Nephron progenitor cell (in vitro differentiated cells): ENCODE measurements around the gene TERT.
"Not testable (repeated sequence)": the region's sequence is repeated elsewhere in the genome, so short reads cannot be mapped to it uniquely, and the experiment has no call there.

Experiments
- DNase-seq: peaks from one replicate; pipeline ENCODE4 v3.0.0; 2021
- H3K27ac Mint-ChIP-seq: 2 replicates; pipeline ENCODE4 v1.8.0; 2021; ENCODE audit warnings: mild to moderate bottlenecking, moderate library complexity, mixed read lengths
- H3K27me3 Mint-ChIP-seq: 2 replicates; pipeline ENCODE4 v1.8.0; 2021; ENCODE audit warnings: mild to moderate bottlenecking, low read depth, mixed read lengths; ENCODE audit not compliant: poor library complexity
- H3K36me3 Mint-ChIP-seq: 2 replicates; pipeline ENCODE4 v1.8.0; 2021; ENCODE audit warnings: low read depth, mixed read lengths
- H3K4me1 Mint-ChIP-seq: 2 replicates; pipeline ENCODE4 v1.8.0; 2021; ENCODE audit warnings: mixed read lengths
- H3K4me3 Mint-ChIP-seq: 2 replicates; pipeline ENCODE4 v1.8.0; 2021; ENCODE audit warnings: mild to moderate bottlenecking, moderate library complexity, mixed read lengths
- H3K9me3 Mint-ChIP-seq: 2 replicates; pipeline ENCODE4 v1.8.0; 2021; ENCODE audit warnings: mild to moderate bottlenecking, moderate library complexity, mixed read lengths
- CTCF ChIP-seq: fragments of 200-600 bp; sonication (generic); IDR thresholded peaks from 2 replicates; pipeline ENCODE4 v1.5.0; 2021; ENCODE audit warnings: antibody characterized with exemption

TERT gene

GRCh38 chr5:1292846-1293415 is 1.9 kb downstream of the TERT start:
- Mint-ChIP-seq H3K36me3 (peaks cover 10% of the 10 kb centered on the region), H3K4me3 (no peak overlapping the region), H3K9me3 (peaks cover 5% of the 10 kb centered on the region), H3K4me1 (peaks cover 5% of the 10 kb centered on the region), H3K27me3 (peaks cover 51% of the 10 kb centered on the region), H3K27ac (no peak overlapping the region)
- TF ChIP-seq CTCF = no peak
- no peak for DNase-seq

GRCh38 chr5:1292139-1292538 is 2.7 kb downstream of the TERT start:
- Mint-ChIP-seq H3K4me3 (no peak overlapping the region), H3K36me3 (peaks cover 17% of the 10 kb centered on the region), H3K27ac (no peak overlapping the region), H3K9me3 (peaks cover 10% of the 10 kb centered on the region), H3K4me1 (peaks cover 5% of the 10 kb centered on the region), H3K27me3 (peaks cover 46% of the 10 kb centered on the region)
- TF ChIP-seq CTCF = no peak
- DNase-seq = no peak

GRCh38 chr5:1291611-1292080 is 3.2 kb downstream of the TERT start:
- H3K9me3 Mint-ChIP-seq = peaks cover 13% of the 10 kb centered on the region
- H3K36me3 Mint-ChIP-seq = peaks cover 21% of the 10 kb centered on the region
- DNase-seq = no peak
- H3K4me3 Mint-ChIP-seq = no peak overlapping the region
- H3K27me3 Mint-ChIP-seq = peaks cover 41% of the 10 kb centered on the region
- TF ChIP-seq CTCF = no peak
- H3K4me1 Mint-ChIP-seq = peaks cover 9% of the 10 kb centered on the region
- H3K27ac Mint-ChIP-seq = no peak overlapping the region

- not testable (repeated sequence) for H3K4me3 Mint-ChIP-seq, H3K27ac Mint-ChIP-seq, DNase-seq, H3K4me1 Mint-ChIP-seq
- Mint-ChIP-seq H3K27me3 (peaks cover 34% of the 10 kb centered on the region), H3K36me3 (peaks cover 27% of the 10 kb centered on the region), H3K9me3 (peaks cover 14% of the 10 kb centered on the region)
Measured at GRCh38 chr5:1290956-1291355, 3.9 kb downstream of the TERT start.

DNA sequence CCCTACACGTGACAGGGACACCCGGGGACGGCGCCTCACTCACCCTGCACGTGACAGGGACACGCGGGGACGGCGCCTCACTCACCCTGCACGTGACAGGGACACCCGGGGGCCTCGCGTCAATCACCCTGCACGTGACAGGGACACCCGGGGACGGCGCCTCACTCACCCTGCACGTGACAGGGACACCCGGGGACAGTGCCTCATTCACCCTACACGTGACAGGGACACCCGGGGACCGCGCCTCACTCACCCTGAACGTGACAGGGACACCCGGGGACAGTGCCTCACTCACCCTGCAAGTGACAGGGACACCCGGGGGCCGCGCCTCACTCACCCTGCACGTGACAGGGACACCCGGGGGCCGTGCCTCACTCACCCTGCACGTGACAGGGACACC is 5.3 kb downstream of the TERT start:
- Mint-ChIP-seq H3K9me3 (peaks cover 14% of the 10 kb centered on the region), H3K27me3 (peaks cover 26% of the 10 kb centered on the region), H3K36me3 (peaks cover 28% of the 10 kb centered on the region)
- DNase-seq, H3K27ac Mint-ChIP-seq, H3K4me3 Mint-ChIP-seq, H3K4me1 Mint-ChIP-seq: not testable (repeated sequence)

GRCh38 chr5:1288439-1289335 is 6.2 kb downstream of the TERT start:
- no peak for DNase-seq
- Mint-ChIP-seq H3K27ac (no peak overlapping the region), H3K9me3 (peaks cover 14% of the 10 kb centered on the region), H3K36me3 (peaks cover 28% of the 10 kb centered on the region), H3K4me3 (no peak overlapping the region), H3K4me1 (peaks cover 5% of the 10 kb centered on the region), H3K27me3 (peaks cover 24% of the 10 kb centered on the region)
- TF ChIP-seq CTCF = no peak
